HG02678 (cell line): ENCODE data around the gene PLCB1.

Source experiments
- ATAC-seq: cut with Tn5 transposase; IDR thresholded peaks from one replicate; pipeline ENCODE4 v1.9.1; 2021; ENCODE audit warnings: mild to moderate bottlenecking, moderate library complexity; ENCODE audit not compliant: unreplicated experiment

The PLCB1 gene

GRCh38 chr20:8525017-8525343, 392.9 kb downstream of the PLCB1 start:
- no peak for ATAC-seq

GRCh38 chr20:8526610-8527009, 394.5 kb downstream of the PLCB1 start:
- ATAC-seq, result no peak

DNA sequence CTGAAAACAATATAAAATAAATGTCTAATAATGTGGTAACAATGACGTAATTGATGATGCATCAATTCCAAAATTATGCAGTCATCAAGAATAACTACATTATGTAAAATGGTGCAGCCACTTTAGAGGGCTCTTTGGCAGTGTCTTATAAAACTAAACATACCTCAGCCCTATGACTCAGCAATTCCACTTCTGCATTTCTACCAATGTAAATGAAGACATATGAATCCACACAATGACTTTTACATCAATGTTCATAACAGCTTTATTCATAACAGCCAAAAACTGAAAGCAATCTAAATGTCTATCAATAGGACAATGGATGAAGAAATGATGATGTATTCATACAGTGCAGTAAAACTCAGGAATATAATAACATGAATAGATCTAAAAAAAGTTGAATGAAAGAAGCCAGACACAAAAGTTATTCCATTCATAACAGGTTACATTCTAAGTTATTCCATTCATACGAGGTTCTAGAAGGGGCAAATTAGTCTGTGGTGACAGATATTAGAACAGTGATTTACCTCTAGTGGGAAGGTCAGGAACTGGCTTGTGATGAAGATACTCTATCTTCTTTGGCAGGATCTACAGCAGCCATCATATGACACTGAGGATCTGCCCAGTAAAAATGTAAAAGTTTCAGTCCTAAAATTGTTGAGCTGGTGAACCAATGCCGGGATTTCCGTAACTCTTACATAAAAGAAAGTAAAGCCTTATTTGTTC, 396.1 kb downstream of the PLCB1 start:
- ATAC-seq, result no peak

GRCh38 chr20:8530022-8530421, 398.0 kb downstream of the PLCB1 start:
- ATAC-seq, result no peak

DNA sequence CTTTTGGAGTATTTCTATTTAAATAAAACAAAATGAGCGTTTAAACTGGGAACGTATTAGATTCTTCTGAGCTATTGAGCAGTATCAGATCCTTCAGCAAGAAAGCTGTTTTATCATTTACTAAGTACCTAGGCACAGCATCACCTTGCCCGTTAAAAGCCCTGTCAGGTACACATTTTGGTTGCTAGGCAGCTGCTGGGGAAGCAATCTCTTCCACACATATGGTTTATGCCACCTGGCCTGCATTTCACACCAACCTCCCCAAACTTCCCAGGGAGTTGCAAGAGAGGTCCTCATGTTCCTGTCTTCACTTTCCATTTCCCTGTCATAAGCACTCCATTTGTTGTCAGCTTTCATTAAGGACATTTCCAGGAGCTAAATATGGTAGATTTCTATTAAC, 400.1 kb downstream of the PLCB1 start:
- ATAC-seq, result no peak

GRCh38 chr20:8534368-8535160, 402.5 kb downstream of the PLCB1 start:
- ATAC-seq, result no peak

DNA sequence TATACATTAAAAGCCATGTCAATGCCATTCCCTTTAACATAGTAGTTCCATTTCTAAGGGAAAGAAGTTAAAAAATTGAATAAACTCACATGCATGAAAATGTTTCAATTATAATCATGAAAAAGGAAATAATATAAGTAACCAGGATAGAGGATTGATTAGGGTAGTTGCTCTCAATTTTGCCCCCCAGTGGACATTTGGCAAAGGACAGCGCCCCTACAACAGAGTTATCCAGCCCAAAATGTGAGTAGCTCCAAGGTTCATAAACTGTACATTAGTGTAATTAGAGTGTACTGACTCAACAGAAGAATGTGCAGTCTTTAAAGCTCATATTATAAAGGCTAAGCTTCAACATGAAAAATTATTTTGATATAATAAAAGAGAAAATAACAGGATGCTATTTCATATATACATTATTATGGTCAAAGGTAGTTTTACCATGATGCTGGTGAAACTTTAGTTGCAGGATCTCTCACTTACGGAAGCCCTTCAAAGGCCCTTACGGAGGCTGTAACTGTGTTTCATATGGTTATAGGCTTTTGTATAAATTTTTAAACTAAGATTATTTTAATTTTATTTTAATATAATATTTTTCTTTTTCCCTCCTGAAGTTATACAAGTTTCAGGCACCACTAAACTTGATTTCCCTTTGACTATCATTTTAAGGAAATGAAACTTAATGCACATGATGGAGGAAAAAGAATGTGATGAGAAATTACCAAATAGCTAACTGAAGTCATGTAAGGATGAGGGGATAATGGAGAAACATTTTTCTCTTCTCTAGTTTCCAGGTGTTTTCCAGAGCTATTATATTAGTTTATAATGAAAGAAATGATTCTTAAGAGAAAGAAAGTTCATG, 403.6 kb downstream of the PLCB1 start:
- no peak for ATAC-seq

DNA sequence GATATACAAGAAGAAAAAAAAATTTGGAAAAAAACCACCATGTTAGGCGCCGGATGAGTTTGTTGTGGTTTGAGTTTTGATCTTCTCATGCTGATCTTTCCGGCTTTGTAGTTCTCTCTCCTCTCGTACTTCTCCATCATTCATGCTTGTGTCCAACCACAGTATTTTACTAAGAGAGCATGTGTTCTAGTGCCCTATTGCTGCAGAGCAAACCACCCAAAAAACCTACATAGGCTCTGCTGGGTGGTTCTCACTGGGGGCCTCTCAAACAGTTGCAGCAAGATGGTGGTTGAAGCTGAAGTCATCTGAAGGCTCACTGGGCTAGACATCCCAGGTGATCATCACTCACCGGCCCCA, 404.2 kb downstream of the PLCB1 start:
- no peak for ATAC-seq

GRCh38 chr20:8540466-8540865, 408.4 kb downstream of the PLCB1 start:
- ATAC-seq, result no peak

DNA sequence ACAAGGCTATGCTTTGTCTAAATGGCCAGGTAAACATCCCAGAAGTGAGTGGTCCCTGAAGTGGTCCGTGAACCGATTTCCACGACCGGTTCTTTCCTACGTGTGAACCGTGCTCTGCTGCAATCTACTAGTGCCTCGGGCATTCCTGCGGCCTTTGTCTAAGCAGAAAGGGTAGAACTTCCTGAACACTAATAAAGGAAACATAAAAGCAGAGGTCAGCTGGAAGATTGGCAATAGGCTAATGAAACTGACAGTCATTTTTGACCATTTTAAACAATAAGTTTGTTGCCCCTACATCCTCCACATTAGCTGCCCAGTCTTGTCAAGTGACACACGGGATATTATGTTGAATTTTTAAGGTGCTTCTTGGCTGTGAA, 410.0 kb downstream of the PLCB1 start:
- ATAC-seq, result no peak

- no peak for ATAC-seq
Measured at GRCh38 chr20:8545212-8545611, 413.1 kb downstream of the PLCB1 start.

GRCh38 chr20:8547035-8547650, 415.1 kb downstream of the PLCB1 start:
- no peak for ATAC-seq

- ATAC-seq, result no peak
Measured at GRCh38 chr20:8547968-8548588, 416.0 kb downstream of the PLCB1 start.

DNA sequence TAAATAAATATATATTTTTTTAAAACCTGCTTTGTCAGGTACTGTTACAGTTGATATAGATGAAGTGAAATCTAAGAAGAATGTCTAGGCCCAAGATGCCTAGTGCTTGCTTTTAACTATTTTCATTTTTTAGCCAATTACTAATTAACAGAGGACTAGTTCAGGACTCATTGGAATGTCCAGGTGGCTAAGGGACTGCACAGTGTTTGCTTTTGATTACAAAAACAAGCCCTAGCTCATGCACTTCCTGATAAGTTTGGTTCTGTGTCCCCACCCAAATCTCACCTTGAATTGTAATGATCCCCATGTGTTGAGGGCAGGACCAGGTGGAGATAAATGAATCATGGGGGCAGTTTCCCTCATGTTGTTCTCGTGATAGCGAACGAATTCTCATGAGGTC, 417.1 kb downstream of the PLCB1 start:
- no peak for ATAC-seq

GRCh38 chr20:8557711-8558110, 425.6 kb downstream of the PLCB1 start:
- no peak for ATAC-seq

DNA sequence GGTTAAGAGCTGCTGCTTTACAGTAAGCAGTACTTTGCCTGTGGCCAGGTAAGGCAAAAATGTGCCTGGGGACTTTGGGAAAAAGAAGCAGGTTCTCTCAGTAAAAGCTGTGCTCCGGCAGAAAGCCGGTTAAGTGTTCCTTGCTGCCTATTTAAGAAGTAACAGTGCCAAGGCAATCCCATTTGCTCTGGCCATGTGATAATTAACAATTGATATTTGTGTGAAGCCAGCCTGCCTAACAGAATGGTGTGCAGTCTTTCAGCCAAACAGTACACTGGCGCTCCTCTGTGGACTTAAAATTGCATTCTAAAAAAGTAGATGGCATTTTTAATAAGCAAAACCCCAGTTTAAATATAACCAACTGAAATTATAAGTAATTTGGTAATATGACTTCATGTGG, 430.3 kb downstream of the PLCB1 start:
- no peak for ATAC-seq

- ATAC-seq, result no peak
Measured at GRCh38 chr20:8568075-8568474, 436.0 kb downstream of the PLCB1 start.

DNA sequence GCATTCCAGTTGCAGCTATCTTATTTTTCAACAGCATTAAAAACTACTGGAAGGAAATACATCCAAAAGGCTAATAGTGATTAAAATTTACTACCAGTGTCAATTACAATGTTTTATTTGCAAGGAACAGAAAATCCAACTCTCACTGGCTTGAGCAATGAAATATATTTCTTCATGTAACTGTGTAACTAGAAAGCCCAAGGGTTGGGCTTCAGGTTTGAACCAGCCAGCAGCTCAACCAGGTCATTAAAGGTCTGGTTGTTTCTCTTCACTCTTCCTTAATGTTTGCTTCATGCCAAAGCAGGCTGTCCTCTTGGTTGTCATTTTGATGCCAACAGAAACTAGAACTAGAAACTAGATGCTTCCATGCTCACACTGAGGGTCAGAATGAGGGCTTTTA, 437.7 kb downstream of the PLCB1 start:
- no peak for ATAC-seq

- ATAC-seq, result no peak
Measured at GRCh38 chr20:8571611-8572010, 439.5 kb downstream of the PLCB1 start.

DNA sequence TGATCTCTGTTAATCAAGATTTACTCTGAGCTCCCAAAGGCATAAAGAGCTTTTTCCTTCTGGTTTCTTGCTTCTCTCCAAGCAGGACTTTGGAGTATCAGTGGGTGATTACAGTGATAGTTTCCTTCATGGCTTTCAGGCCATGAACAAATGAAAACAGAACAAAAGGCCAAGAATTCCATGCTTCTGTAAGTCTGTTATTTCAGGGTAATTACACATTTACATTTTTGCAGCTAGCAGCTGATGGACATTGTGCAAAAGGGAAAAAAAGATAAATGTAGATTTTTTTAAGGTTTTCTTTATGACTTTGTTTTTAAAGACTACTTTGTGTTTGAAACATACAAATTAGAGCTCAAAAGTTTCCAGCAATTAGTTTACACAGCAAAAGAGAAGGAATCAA, 441.6 kb downstream of the PLCB1 start:
- ATAC-seq, result no peak

GRCh38 chr20:8575114-8575513, 443.0 kb downstream of the PLCB1 start:
- ATAC-seq, result no peak
